Measurements from ENCODE around the gene SPART. TPM values are rescaled to one million over a fixed set of nuclear protein-coding genes. Genes with fewer than 3 reads are reported as not detected.
A peak's percentile ranks its signal among the peaks of the same experiment; 100 is the strongest.

The SPART gene
- total RNA-seq (78.7 TPM), polyA plus RNA-seq (ENCODE audit: insufficient read depth in 1 of 8, insufficient read length in 8 of 8, low replicate concordance in 1 of 8) (10 to 100 TPM; 51.7 to 78.3 (median 68.8) TPM)
- long read RNA-seq, donor 1, full-length matches to known transcripts, result 7 of 7 reads
- long read RNA-seq, donor 1, partial matches to known transcripts, result 0 of 7 reads
- long read RNA-seq, donor 1, other reads (novel, unspliced or antisense), result 0 of 7 reads
- long read RNA-seq, donor 2, full-length matches to known transcripts, result 4 of 4 reads
- long read RNA-seq, donor 2, partial matches to known transcripts, result 0 of 4 reads
- long read RNA-seq, donor 2, other reads (novel, unspliced or antisense), result 0 of 4 reads
- long read RNA-seq, donor 3, full-length matches to known transcripts, result 12 of 22 reads
- long read RNA-seq, donor 3, partial matches to known transcripts, result 10 of 22 reads
- long read RNA-seq, donor 3, other reads (novel, unspliced or antisense), result 0 of 22 reads
- long read RNA-seq, donor 4, full-length matches to known transcripts, result 13 of 13 reads
- long read RNA-seq, donor 4, partial matches to known transcripts, result 0 of 13 reads
- long read RNA-seq, donor 4, other reads (novel, unspliced or antisense), result 0 of 13 reads
- long read RNA-seq, donor 5, full-length matches to known transcripts, result 22 of 62 reads
- long read RNA-seq, donor 5, partial matches to known transcripts, result 40 of 62 reads
- long read RNA-seq, donor 5, other reads (novel, unspliced or antisense), result 0 of 62 reads
- long read RNA-seq, donor 6, full-length matches to known transcripts, result 16 of 38 reads
- long read RNA-seq, donor 6, partial matches to known transcripts, result 22 of 38 reads
- long read RNA-seq, donor 6, other reads (novel, unspliced or antisense), result 0 of 38 reads
- long read RNA-seq, donor 7, full-length matches to known transcripts, result 21 of 44 reads
- long read RNA-seq, donor 7, partial matches to known transcripts, result 23 of 44 reads
- long read RNA-seq, donor 7, other reads (novel, unspliced or antisense), result 0 of 44 reads
- long read RNA-seq, donor 8, full-length matches to known transcripts, result 9 of 15 reads
- long read RNA-seq, donor 8, partial matches to known transcripts, result 6 of 15 reads
- long read RNA-seq, donor 8, other reads (novel, unspliced or antisense), result 0 of 15 reads
- long read RNA-seq, donor 9, full-length matches to known transcripts, result 15 of 30 reads
- long read RNA-seq, donor 9, partial matches to known transcripts, result 15 of 30 reads
- long read RNA-seq, donor 9, other reads (novel, unspliced or antisense), result 0 of 30 reads
- long read RNA-seq, donor 10, full-length matches to known transcripts, result 20 of 44 reads
- long read RNA-seq, donor 10, partial matches to known transcripts, result 24 of 44 reads
- long read RNA-seq, donor 10, other reads (novel, unspliced or antisense), result 0 of 44 reads
- long read RNA-seq, donor 11, full-length matches to known transcripts, result 8 of 15 reads
- long read RNA-seq, donor 11, partial matches to known transcripts, result 7 of 15 reads
- long read RNA-seq, donor 11, other reads (novel, unspliced or antisense), result 0 of 15 reads

- 0% methylated on average over 75 of the region's 86 CpGs for WGBS (ENCODE audit: insufficient coverage)
- Histone ChIP-seq H3K36me3 (ENCODE audit: control insufficient read depth, insufficient read depth, low read length) (no peaks in the 10 kb centered on the region), H3K27ac (ENCODE audit: low read length) (peak within 1 kb of the TSS; percentile 100), H3K9me3 (replicated peaks; ENCODE audit: control insufficient read depth, low read depth, low read length) (no peaks in the 10 kb centered on the region), H3K4me1 (ENCODE audit: control insufficient read depth, insufficient read depth, low read length) (peaks cover 8% of the 10 kb centered on the region), H3K4me3 (ENCODE audit: low read length) (peak within 1 kb of the TSS; percentile 93), H3K27me3 (ENCODE audit: control insufficient read depth, insufficient read depth, low read length) (no peaks in the 10 kb centered on the region)
- peak; percentile 97 for DNase-seq
These were observed at the start of gene SPART for GRCh38 chr13:36346222-36347083. Gene SPART (minus strand): TSS chr13:36346394. CDS start chr13:36335830, 10,564 bp downstream.

- 60% methylated on average over 1 of the region's 2 CpGs for WGBS (ENCODE audit: insufficient coverage)
- H3K4me3 ChIP-seq (ENCODE audit: low read length), result no peak overlapping the region
- peak; percentile 87 for DNase-seq
- peaks cover 4% of the 10 kb centered on the region for H3K9me3 ChIP-seq (replicated peaks; ENCODE audit: control insufficient read depth, low read depth, low read length)
- no peaks in the 10 kb centered on the region for H3K4me1 ChIP-seq (ENCODE audit: control insufficient read depth, insufficient read depth, low read length)
- no peaks in the 10 kb centered on the region for H3K36me3 ChIP-seq (ENCODE audit: control insufficient read depth, insufficient read depth, low read length)
- no peaks in the 10 kb centered on the region for H3K27me3 ChIP-seq (ENCODE audit: control insufficient read depth, insufficient read depth, low read length)
- H3K27ac ChIP-seq (ENCODE audit: low read length), result no peak overlapping the region
These were observed 49.1 kb upstream of the SPART start for GRCh38 chr13:36395280-36395679.

- DNase-seq, result no peak
- no peaks in the 10 kb centered on the region for H3K4me1 ChIP-seq (ENCODE audit: control insufficient read depth, insufficient read depth, low read length)
- no peaks in the 10 kb centered on the region for H3K27me3 ChIP-seq (ENCODE audit: control insufficient read depth, insufficient read depth, low read length)
- no peak overlapping the region for H3K4me3 ChIP-seq (ENCODE audit: low read length)
- WGBS (ENCODE audit: insufficient coverage), result no CpG with 5 or more reads among the region's 1 CpG
- H3K9me3 ChIP-seq (replicated peaks; ENCODE audit: control insufficient read depth, low read depth, low read length), result no peaks in the 10 kb centered on the region
- no peak overlapping the region for H3K27ac ChIP-seq (ENCODE audit: low read length)
- H3K36me3 ChIP-seq (ENCODE audit: control insufficient read depth, insufficient read depth, low read length), result no peaks in the 10 kb centered on the region
These were observed 39.3 kb upstream of the SPART start for GRCh38 chr13:36385489-36385888.

GRCh38 chr13:36382030-36382429, 35.8 kb upstream of the SPART start:
- no CpG with 5 or more reads among the region's 3 CpGs for WGBS (ENCODE audit: insufficient coverage)
- Histone ChIP-seq H3K27ac (ENCODE audit: low read length) (no peak overlapping the region), H3K9me3 (replicated peaks; ENCODE audit: control insufficient read depth, low read depth, low read length) (no peaks in the 10 kb centered on the region), H3K36me3 (ENCODE audit: control insufficient read depth, insufficient read depth, low read length) (no peaks in the 10 kb centered on the region), H3K4me3 (ENCODE audit: low read length) (no peak overlapping the region), H3K27me3 (ENCODE audit: control insufficient read depth, insufficient read depth, low read length) (no peaks in the 10 kb centered on the region), H3K4me1 (ENCODE audit: control insufficient read depth, insufficient read depth, low read length) (no peaks in the 10 kb centered on the region)
- no peak for DNase-seq

- no peaks in the 10 kb centered on the region for H3K9me3 ChIP-seq (replicated peaks; ENCODE audit: control insufficient read depth, low read depth, low read length)
- WGBS (ENCODE audit: insufficient coverage), result no CpG with 5 or more reads among the region's 1 CpG
- no peaks in the 10 kb centered on the region for H3K4me1 ChIP-seq (ENCODE audit: control insufficient read depth, insufficient read depth, low read length)
These were observed 31.8 kb upstream of the SPART start for GRCh38 chr13:36377826-36378468.

GRCh38 chr13:36374063-36374462, 27.9 kb upstream of the SPART start:
- no peaks in the 10 kb centered on the region for H3K36me3 ChIP-seq (ENCODE audit: control insufficient read depth, insufficient read depth, low read length)
- H3K4me1 ChIP-seq (ENCODE audit: control insufficient read depth, insufficient read depth, low read length), result peaks cover 10% of the 10 kb centered on the region
- 100% methylated on average over 2 of the region's 2 CpGs for WGBS (ENCODE audit: insufficient coverage)

More at GRCh38 chr13:36377826-36378468, 31.8 kb upstream of the SPART start:
- peak; percentile 20 for DNase-seq
- H3K27ac ChIP-seq (ENCODE audit: low read length), result no peak overlapping the region
- no peak overlapping the region for H3K4me3 ChIP-seq (ENCODE audit: low read length)
- H3K27me3 ChIP-seq (ENCODE audit: control insufficient read depth, insufficient read depth, low read length), result no peaks in the 10 kb centered on the region
- H3K36me3 ChIP-seq (ENCODE audit: control insufficient read depth, insufficient read depth, low read length), result no peaks in the 10 kb centered on the region

GRCh38 chr13:36371185-36371584, 25.0 kb upstream of the SPART start:
- H3K27me3 ChIP-seq (ENCODE audit: control insufficient read depth, insufficient read depth, low read length), result no peaks in the 10 kb centered on the region
- H3K9me3 ChIP-seq (replicated peaks; ENCODE audit: control insufficient read depth, low read depth, low read length), result no peaks in the 10 kb centered on the region
- no peaks in the 10 kb centered on the region for H3K36me3 ChIP-seq (ENCODE audit: control insufficient read depth, insufficient read depth, low read length)
- H3K27ac ChIP-seq (ENCODE audit: low read length), result no peak overlapping the region
- no peak overlapping the region for H3K4me3 ChIP-seq (ENCODE audit: low read length)
- no peak for DNase-seq
- WGBS (ENCODE audit: insufficient coverage), result 60% methylated on average over 1 of the region's 4 CpGs
- H3K4me1 ChIP-seq (ENCODE audit: control insufficient read depth, insufficient read depth, low read length), result peaks cover 12% of the 10 kb centered on the region

More at GRCh38 chr13:36374063-36374462, 27.9 kb upstream of the SPART start:
- Histone ChIP-seq H3K27me3 (ENCODE audit: control insufficient read depth, insufficient read depth, low read length) (no peaks in the 10 kb centered on the region), H3K27ac (ENCODE audit: low read length) (no peak overlapping the region), H3K4me3 (ENCODE audit: low read length) (no peak overlapping the region), H3K9me3 (replicated peaks; ENCODE audit: control insufficient read depth, low read depth, low read length) (no peaks in the 10 kb centered on the region)
- DNase-seq, result no peak

- WGBS (ENCODE audit: insufficient coverage), result no CpG with 5 or more reads among the region's 6 CpGs
These were observed 23.9 kb upstream of the SPART start for GRCh38 chr13:36370108-36370429.

More at GRCh38 chr13:36370108-36370429, 23.9 kb upstream of the SPART start:
- Histone ChIP-seq H3K27me3 (ENCODE audit: control insufficient read depth, insufficient read depth, low read length) (no peaks in the 10 kb centered on the region), H3K36me3 (ENCODE audit: control insufficient read depth, insufficient read depth, low read length) (no peaks in the 10 kb centered on the region), H3K4me1 (ENCODE audit: control insufficient read depth, insufficient read depth, low read length) (peaks cover 15% of the 10 kb centered on the region), H3K27ac (ENCODE audit: low read length) (peak overlapping the region; percentile 78), H3K9me3 (replicated peaks; ENCODE audit: control insufficient read depth, low read depth, low read length) (no peaks in the 10 kb centered on the region), H3K4me3 (ENCODE audit: low read length) (no peak overlapping the region)
- peak; percentile 74 for DNase-seq

Measured in muscle of leg (tissue), 16 donors.